ENCODE results near the gene PPTC7.

PPTC7 gene

DNA sequence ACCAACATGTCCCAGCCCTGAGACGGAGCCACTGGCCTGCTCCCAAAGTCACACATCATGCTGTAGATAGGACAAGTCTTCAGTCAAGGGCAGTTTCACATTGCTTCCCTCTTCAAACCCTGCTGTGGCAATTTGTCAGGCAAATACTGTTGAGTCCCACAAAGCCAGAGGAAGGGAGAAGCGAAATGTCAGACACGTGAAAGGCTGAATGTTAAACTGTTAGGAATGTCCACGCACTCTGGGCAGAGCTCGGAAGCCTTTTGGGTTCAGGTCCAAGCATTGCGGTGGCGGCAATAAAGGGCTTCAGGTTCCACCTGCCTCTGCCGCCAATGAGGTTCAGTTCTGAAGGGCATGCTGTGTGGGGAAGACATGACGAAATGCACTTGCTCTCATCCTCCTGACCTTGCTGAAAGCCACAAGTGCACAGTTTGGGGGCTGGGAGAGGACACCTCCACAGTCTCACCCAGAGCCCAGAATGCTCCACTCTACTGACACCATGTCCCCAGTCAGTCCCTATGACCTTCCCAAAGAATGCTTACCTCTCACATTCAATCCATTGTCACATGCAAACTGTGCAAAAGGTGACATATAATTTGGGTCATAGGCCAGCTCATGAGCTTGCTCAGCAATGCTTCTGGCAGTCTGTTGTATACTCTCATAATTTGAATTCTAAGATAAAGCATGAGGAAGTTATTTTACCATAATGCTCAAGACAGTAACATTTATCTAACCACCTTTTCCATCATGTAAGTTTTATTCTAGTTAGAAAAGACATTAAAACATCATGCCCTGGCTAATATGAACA lies 45.3 kb downstream of the PPTC7 start:
- DNase-seq (ENCODE audit: low read depth): peak; percentile 59
- TF ChIP-seq, protein P1, sequence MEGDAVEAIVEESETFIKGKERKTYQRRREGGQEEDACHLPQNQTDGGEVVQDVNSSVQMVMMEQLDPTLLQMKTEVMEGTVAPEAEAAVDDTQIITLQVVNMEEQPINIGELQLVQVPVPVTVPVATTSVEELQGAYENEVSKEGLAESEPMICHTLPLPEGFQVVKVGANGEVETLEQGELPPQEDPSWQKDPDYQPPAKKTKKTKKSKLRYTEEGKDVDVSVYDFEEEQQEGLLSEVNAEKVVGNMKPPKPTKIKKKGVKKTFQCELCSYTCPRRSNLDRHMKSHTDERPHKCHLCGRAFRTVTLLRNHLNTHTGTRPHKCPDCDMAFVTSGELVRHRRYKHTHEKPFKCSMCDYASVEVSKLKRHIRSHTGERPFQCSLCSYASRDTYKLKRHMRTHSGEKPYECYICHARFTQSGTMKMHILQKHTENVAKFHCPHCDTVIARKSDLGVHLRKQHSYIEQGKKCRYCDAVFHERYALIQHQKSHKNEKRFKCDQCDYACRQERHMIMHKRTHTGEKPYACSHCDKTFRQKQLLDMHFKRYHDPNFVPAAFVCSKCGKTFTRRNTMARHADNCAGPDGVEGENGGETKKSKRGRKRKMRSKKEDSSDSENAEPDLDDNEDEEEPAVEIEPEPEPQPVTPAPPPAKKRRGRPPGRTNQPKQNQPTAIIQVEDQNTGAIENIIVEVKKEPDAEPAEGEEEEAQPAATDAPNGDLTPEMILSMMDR (IDR thresholded peaks at IDR 0.05; ENCODE audit: insufficient read depth, low read depth, low read length, missing control alignments): no peak

DNA sequence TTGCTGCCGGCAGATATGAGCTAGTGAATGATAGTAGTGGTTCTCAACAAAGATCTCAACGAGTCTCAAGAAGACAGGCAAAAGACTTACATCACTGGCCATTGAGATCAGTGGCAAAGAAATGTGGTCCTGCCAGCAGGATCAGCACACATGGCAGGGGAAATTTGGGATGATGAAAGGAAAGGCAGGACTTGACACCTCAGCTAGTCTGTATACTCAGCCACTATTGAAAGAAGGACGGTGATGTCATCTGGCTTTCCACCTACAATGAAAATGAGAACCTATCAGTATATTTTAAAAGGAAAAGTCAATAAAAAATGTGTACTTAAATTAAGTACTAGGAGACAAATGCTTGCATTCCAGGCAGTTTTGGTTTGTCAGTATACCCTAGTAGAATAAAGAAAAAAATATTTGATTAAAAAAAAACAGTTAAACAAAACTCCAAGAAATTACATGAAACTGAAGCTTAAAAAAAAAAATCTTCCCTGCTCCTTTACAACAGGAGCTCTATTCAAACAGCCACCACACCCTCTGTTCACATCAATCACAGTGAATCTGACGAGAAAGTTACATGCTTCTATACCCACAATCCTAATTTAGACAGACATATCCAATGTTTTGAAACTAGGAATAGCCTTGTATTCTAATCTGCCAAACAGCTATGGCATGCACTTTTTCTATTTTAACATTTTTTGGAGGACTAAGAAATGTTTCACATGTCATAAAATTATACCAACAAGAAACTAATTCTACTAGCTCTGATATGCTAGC lies 46.1 kb downstream of the PPTC7 start:
- H3K4me3 ChIP-seq (ENCODE audit: low read length): no peak overlapping the region
- peak; percentile 83 for DNase-seq (ENCODE audit: low read depth)
- TF ChIP-seq, protein P1 (IDR thresholded peaks at IDR 0.05; ENCODE audit: insufficient read depth, low read depth, low read length, missing control alignments): no peak

More for the DNA sequence above, 45.3 kb downstream of the PPTC7 start:
- no peak overlapping the region for H3K4me3 ChIP-seq (ENCODE audit: low read length)

DNA sequence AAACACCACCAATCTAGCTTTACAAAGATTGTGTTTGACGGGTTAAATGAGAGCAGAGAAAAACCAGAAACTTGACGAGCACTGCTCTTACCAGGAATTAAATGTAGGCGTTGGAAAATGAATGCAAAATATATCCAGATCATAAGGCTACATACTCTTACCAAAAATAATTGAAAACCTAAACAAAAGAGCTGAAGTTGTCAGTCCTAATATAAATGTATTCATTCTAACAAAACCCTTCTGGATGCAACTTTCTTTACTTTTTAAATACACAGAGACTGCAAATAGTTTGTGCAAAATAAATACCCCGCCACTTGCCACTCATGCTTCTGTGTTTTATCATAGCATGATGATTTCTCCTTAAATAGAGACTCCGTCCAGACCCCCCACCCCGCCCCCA lies 48.3 kb downstream of the PPTC7 start:
- no peak for DNase-seq (ENCODE audit: low read depth)

DNA sequence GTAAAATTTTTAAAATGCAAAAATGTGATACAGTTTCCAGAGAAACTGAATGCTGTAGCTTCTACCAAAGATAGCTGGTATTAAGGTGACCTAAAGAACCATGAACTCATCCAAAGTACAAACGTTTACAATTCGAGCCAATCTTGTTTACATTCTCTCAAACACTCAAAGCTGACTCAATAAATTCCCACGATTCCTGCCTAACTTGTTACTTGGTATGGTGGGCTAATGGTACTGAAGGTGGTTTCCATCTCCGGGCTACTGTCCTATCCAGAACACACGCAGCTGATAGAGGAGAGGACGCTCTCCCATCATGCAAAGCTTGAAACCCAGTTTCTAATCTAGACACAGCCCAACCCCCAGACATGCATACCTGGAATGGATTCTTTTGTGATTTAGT lies 49.5 kb downstream of the PPTC7 start:
- no peak overlapping the region for H3K4me3 ChIP-seq (ENCODE audit: low read length)
- peak; percentile 63 for DNase-seq (ENCODE audit: low read depth)
- TF ChIP-seq, protein P1 (IDR thresholded peaks at IDR 0.05; ENCODE audit: insufficient read depth, low read depth, low read length, missing control alignments): no peak

More for the DNA sequence above, 48.3 kb downstream of the PPTC7 start:
- H3K4me3 ChIP-seq (ENCODE audit: low read length): no peak overlapping the region
- TF ChIP-seq, protein P1 (IDR thresholded peaks at IDR 0.05; ENCODE audit: insufficient read depth, low read depth, low read length, missing control alignments): no peak

DNA sequence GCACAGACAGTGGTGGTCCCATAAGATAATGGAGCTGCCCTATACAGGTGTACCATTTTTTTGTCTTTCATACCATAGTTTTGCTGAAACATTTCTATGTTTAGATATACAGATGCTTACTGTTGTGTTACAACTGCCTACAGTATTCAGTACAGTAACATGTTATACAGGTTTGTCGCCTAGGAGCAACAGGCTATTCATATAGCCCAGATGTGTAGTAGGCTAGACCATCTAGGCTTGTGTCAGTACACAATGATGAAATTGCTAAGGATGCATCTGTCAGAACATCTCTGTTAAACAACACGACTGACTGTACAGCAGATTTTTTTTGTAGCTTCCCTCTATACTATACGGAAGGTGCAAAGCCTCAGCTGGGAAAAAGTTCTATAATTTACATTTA lies 50.5 kb downstream of the PPTC7 start:
- TF ChIP-seq, protein P1 (IDR thresholded peaks at IDR 0.05; ENCODE audit: insufficient read depth, low read depth, low read length, missing control alignments): no peak
- DNase-seq (ENCODE audit: low read depth): peak; percentile 36
- no peak overlapping the region for H3K4me3 ChIP-seq (ENCODE audit: low read length)

DNA sequence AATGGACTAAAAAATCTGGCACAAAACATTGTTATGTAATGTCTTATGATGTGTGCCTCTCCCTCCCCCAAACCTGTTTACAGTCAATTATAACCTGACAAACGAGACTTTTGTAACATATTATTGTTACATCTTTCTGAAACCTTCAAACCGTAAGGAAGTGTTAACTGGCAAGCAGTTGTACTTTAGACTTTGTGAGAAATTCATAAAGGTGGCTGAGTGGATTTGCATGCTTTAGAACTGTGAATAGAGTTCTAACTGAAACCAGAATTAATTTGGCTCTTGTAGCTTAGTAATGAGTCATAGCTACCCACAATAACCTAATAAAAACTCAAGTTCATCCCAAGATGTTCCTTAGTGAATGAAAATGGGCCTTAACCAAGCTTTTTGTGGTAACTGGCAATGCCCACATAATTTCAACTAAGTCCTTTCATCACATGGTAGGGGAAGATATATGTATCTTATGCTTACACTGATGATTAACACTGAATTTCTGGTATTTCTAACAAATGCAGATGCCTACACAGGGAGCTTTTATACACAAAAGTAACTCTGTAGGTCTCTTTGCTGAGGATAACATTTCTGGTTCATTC lies 51.3 kb downstream of the PPTC7 start:
- no peak overlapping the region for H3K4me3 ChIP-seq (ENCODE audit: low read length)
- peak; percentile 50 for DNase-seq (ENCODE audit: low read depth)
- TF ChIP-seq, protein P1 (IDR thresholded peaks at IDR 0.05; ENCODE audit: insufficient read depth, low read depth, low read length, missing control alignments): no peak
